GM13976 (cell line): Measurements from ENCODE around the gene CXCR5.

Source experiments
- DNase-seq: peaks from one replicate; pipeline ENCODE4 v3.0.0; 2012; ENCODE audit warnings: low spot score
- in situ Hi-C: fragments of 300-500 bp; cut with MboI; formaldehyde crosslinking; loops from one replicate; pipeline ENCODE4 v1.12.0; 2022; ENCODE audit warnings: low sequenced_read_pairs, mixed read lengths, inconsistent platforms; ENCODE audit not compliant: unreplicated experiment
- TF ChIP-seq, protein P1 (sequence below): IDR thresholded peaks from 2 replicates; pipeline ENCODE4 v1.5.1; 2012; ENCODE audit warnings: borderline replicate concordance, mild to moderate bottlenecking; ENCODE audit not compliant: insufficient read depth; ENCODE audit errors: extremely low read depth, missing control alignments, control extremely low read depth

CXCR5 gene

DNA sequence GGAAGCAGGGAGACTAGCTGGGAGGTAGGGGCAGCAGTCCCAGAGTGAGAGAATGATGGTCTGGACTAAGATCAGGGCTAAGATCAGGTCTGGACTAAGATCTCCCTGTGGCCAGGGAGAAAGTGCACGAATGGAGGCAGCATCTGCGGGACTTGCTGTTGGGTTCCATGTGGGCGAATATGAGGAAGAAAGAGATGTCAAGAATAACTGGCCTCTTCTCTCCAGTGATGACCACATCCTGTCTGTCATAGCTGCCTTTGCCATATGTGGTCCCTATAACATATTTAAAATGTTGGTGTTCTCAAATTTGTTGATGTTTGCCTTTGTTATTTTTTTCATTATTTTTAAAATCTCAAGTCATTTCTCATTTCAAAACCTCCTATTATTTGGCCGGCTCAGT, 27.4 kb upstream of the CXCR5 start:
- TF ChIP-seq, protein P1, sequence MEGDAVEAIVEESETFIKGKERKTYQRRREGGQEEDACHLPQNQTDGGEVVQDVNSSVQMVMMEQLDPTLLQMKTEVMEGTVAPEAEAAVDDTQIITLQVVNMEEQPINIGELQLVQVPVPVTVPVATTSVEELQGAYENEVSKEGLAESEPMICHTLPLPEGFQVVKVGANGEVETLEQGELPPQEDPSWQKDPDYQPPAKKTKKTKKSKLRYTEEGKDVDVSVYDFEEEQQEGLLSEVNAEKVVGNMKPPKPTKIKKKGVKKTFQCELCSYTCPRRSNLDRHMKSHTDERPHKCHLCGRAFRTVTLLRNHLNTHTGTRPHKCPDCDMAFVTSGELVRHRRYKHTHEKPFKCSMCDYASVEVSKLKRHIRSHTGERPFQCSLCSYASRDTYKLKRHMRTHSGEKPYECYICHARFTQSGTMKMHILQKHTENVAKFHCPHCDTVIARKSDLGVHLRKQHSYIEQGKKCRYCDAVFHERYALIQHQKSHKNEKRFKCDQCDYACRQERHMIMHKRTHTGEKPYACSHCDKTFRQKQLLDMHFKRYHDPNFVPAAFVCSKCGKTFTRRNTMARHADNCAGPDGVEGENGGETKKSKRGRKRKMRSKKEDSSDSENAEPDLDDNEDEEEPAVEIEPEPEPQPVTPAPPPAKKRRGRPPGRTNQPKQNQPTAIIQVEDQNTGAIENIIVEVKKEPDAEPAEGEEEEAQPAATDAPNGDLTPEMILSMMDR: no peak
- DNase-seq: no peak
- in situ Hi-C loops: no loop called here

DNA sequence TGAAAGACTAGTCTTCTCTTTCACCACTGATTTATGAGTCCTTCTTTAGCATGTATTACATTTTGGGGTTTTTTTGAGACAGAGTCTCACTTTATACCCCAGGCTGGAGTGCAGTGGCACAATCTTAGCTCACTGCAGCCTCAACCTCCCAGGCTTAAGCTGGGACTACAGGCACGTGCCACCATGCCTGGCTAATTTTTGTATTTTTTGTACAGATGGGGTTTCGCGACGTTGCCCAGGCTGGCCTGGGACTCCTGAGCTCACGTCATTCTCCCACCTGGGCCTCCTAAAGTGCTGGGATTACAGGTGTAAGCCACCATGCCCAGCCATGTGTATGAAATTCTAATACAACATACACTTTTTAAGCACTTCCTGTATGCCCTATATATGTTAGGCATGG, 26.3 kb upstream of the CXCR5 start:
- TF ChIP-seq, protein P1: no peak
- DNase-seq: no peak
- in situ Hi-C loops: no loop called here

DNA sequence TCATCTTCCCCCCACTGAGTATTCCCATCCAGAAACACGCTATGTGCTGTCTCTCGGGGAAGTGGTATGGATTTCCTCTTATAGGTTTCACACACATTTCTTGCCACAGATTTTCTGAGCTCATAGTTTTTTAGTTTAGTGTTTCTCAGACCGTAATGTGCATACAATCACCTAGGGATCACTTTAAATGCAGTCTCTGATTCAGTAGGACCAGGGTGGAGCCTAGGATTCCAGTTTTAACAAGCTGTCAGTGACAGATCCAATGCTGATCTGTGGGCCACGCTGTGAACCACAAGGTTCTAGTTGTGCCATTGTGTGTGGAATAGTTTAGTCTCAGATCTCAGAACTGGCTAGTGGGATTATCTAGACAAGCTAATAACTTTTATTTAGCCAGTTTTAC, 23.7 kb upstream of the CXCR5 start:
- TF ChIP-seq, protein P1: no peak
- in situ Hi-C loops: no loop called here
- DNase-seq: no peak

DNA sequence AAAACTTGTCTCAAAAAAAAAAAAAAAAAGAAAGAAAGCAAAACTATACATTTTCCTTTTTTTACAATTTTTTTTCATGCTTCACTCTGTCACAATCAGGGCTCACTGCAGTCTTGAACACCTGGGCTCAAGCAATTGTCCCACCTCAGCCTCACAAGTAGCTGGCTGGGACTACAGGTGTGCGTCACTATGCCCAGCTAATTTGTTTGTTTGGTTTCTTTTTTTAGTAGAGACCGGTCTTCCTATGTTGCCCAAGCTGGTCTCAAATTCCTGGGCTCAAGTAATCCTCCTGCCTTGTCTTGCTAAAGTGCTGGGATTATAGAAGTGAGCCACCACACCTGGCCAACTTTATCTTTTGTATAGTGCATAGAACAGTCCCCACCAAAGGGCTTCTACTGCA, 15.0 kb upstream of the CXCR5 start:
- TF ChIP-seq, protein P1: no peak
- in situ Hi-C loops: no loop called here
- no peak for DNase-seq

DNA sequence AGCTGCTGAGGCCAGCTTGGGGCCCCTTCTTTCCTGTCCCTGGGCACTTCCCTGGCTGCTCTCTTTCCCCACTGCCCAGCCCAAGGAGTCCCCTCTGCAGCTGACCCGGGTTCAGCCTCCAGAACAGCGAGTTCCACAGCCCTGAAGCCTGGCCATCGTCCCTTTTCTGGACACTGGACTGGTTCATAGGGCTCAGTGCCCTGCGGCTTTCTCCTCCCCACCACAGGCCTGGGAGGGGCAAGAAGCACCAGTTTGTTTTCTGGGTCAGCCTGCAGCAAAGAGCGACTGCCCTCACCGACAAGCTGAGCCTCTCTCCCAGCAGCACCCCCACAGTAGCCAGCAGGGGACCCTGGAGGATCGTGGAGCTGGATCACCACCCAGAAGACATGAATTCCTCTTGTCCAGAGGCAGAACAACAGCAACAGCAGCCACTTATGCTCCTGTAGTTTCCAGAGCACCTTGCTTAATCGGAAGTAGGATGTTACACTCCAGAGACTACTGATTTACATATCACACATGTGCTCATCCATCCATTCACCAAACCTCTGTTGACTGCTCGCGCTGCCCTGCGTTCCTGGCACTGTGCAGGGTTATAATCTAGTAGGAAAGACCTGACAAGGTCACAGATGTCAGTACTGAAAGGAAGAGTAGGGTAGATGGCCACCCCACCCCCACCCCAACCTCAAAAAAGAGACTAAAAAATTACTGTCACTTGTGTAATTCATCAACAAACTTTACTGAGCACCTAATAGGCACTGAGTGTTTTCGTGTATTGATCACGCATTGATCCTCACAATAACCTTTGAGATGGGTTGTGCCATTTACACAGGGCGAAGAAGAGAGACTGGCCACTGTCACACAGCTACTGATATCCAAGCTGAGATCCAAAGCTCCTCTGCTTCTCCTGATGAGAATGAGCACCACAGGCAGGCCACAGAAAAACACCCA, 13.0 kb upstream of the CXCR5 start:
- TF ChIP-seq, protein P1: no peak
- in situ Hi-C loops: no loop called here
- peak; percentile 67 for DNase-seq

DNA sequence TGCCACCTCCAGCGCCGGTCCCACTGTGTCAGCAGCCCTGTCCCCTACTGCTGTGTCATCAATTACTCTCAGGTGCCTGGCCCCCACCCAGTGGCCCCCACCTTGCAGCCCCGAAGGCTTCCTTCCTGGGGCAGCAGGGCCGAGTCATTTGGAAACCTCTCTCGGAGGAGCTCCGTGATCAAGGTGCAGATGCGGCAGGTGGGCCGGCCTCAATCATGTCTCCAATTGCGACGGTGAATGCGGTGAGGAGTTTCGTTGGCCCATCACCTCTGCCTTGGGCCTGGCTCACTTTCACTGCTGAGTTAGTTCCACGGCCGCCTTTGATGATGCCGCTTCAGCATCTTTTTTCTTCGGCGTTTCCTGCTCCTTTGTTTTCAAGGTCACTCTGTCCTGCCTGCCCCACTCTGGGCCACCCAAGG, 11.3 kb upstream of the CXCR5 start:
- peak; percentile 64 for DNase-seq
- in situ Hi-C loops: no loop called here
- TF ChIP-seq, protein P1: no peak
